ENCODE data around the gene IZUMO4.

IZUMO4 gene

GRCh38 chr19:2118438-2118837 is 21.7 kb downstream of the IZUMO4 start:
- Histone ChIP-seq H3K36me3 (ENCODE audit: control insufficient read depth, insufficient read depth, low read length) (peaks cover 74% of the 10 kb centered on the region), H3K27ac (ENCODE audit: insufficient read depth, low read depth, low read length, poor library complexity, severe bottlenecking) (no peak overlapping the region), H3K4me3 (ENCODE audit: insufficient read depth, low read depth, low read length) (no peak overlapping the region), H3K4me1 (ENCODE audit: control insufficient read depth, insufficient read depth, low read length) (no peaks in the 10 kb centered on the region), H3K27me3 (ENCODE audit: control insufficient read depth, insufficient read depth, low read length, poor library complexity, severe bottlenecking) (no peaks in the 10 kb centered on the region), H3K9me3 (ENCODE audit: control insufficient read depth, low read length) (no peaks in the 10 kb centered on the region)
- 96% methylated on average over 18 of the region's 18 CpGs for WGBS, 2 experiments

- Histone ChIP-seq H3K4me1 (ENCODE audit: control insufficient read depth, insufficient read depth, low read length) (no peaks in the 10 kb centered on the region), H3K9me3 (ENCODE audit: control insufficient read depth, low read length) (no peaks in the 10 kb centered on the region), H3K27me3 (ENCODE audit: control insufficient read depth, insufficient read depth, low read length, poor library complexity, severe bottlenecking) (no peaks in the 10 kb centered on the region), H3K4me3 (ENCODE audit: insufficient read depth, low read depth, low read length) (no peak overlapping the region), H3K36me3 (ENCODE audit: control insufficient read depth, insufficient read depth, low read length) (peaks cover 68% of the 10 kb centered on the region), H3K27ac (ENCODE audit: insufficient read depth, low read depth, low read length, poor library complexity, severe bottlenecking) (no peak overlapping the region)
- WGBS, 2 experiments: 96 to 97% methylated on average over 31 of the region's 31 CpGs
Measured at GRCh38 chr19:2119921-2120785, 23.4 kb downstream of the IZUMO4 start.

- 97 to 98% methylated on average over 26 of the region's 26 CpGs for WGBS, 2 experiments
- H3K36me3 ChIP-seq (ENCODE audit: control insufficient read depth, insufficient read depth, low read length): peaks cover 61% of the 10 kb centered on the region
Measured at GRCh38 chr19:2120821-2121220, 24.1 kb downstream of the IZUMO4 start.

GRCh38 chr19:2121416-2122051 is 24.8 kb downstream of the IZUMO4 start:
- Histone ChIP-seq H3K27me3 (ENCODE audit: control insufficient read depth, insufficient read depth, low read length, poor library complexity, severe bottlenecking) (no peaks in the 10 kb centered on the region), H3K36me3 (ENCODE audit: control insufficient read depth, insufficient read depth, low read length) (peaks cover 58% of the 10 kb centered on the region), H3K27ac (ENCODE audit: insufficient read depth, low read depth, low read length, poor library complexity, severe bottlenecking) (no peak overlapping the region), H3K4me1 (ENCODE audit: control insufficient read depth, insufficient read depth, low read length) (no peaks in the 10 kb centered on the region), H3K4me3 (ENCODE audit: insufficient read depth, low read depth, low read length) (no peak overlapping the region), H3K9me3 (ENCODE audit: control insufficient read depth, low read length) (no peaks in the 10 kb centered on the region)
- WGBS, 2 experiments: 95 to 96% methylated on average over 27 of the region's 27 CpGs

More at GRCh38 chr19:2120821-2121220, 24.1 kb downstream of the IZUMO4 start:
- Histone ChIP-seq H3K9me3 (ENCODE audit: control insufficient read depth, low read length) (no peaks in the 10 kb centered on the region), H3K27me3 (ENCODE audit: control insufficient read depth, insufficient read depth, low read length, poor library complexity, severe bottlenecking) (no peaks in the 10 kb centered on the region), H3K4me3 (ENCODE audit: insufficient read depth, low read depth, low read length) (no peak overlapping the region), H3K4me1 (ENCODE audit: control insufficient read depth, insufficient read depth, low read length) (no peaks in the 10 kb centered on the region), H3K27ac (ENCODE audit: insufficient read depth, low read depth, low read length, poor library complexity, severe bottlenecking) (no peak overlapping the region)

- H3K36me3 ChIP-seq (ENCODE audit: control insufficient read depth, insufficient read depth, low read length): peaks cover 51% of the 10 kb centered on the region
- no peaks in the 10 kb centered on the region for H3K9me3 ChIP-seq (ENCODE audit: control insufficient read depth, low read length)
- H3K27ac ChIP-seq (ENCODE audit: insufficient read depth, low read depth, low read length, poor library complexity, severe bottlenecking): no peak overlapping the region
- no peak overlapping the region for H3K4me3 ChIP-seq (ENCODE audit: insufficient read depth, low read depth, low read length)
- WGBS, 2 experiments: 94 to 95% methylated on average over 15 of the region's 15 CpGs
- H3K4me1 ChIP-seq (ENCODE audit: control insufficient read depth, insufficient read depth, low read length): no peaks in the 10 kb centered on the region
- no peaks in the 10 kb centered on the region for H3K27me3 ChIP-seq (ENCODE audit: control insufficient read depth, insufficient read depth, low read length, poor library complexity, severe bottlenecking)
Measured at GRCh38 chr19:2122251-2122650, 25.5 kb downstream of the IZUMO4 start.

GRCh38 chr19:2122982-2123381 is 26.3 kb downstream of the IZUMO4 start:
- peaks cover 44% of the 10 kb centered on the region for H3K36me3 ChIP-seq (ENCODE audit: control insufficient read depth, insufficient read depth, low read length)
- WGBS, 2 experiments: 95% methylated on average over 10 of the region's 10 CpGs

GRCh38 chr19:2123682-2124387 is 27.1 kb downstream of the IZUMO4 start:
- H3K27me3 ChIP-seq (ENCODE audit: control insufficient read depth, insufficient read depth, low read length, poor library complexity, severe bottlenecking): no peaks in the 10 kb centered on the region
- H3K27ac ChIP-seq (ENCODE audit: insufficient read depth, low read depth, low read length, poor library complexity, severe bottlenecking): no peak overlapping the region
- H3K36me3 ChIP-seq (ENCODE audit: control insufficient read depth, insufficient read depth, low read length): peaks cover 35% of the 10 kb centered on the region
- 92% methylated on average over 25 of the region's 25 CpGs for WGBS, 2 experiments
- H3K4me3 ChIP-seq (ENCODE audit: insufficient read depth, low read depth, low read length): no peak overlapping the region
- H3K4me1 ChIP-seq (ENCODE audit: control insufficient read depth, insufficient read depth, low read length): no peaks in the 10 kb centered on the region
- no peaks in the 10 kb centered on the region for H3K9me3 ChIP-seq (ENCODE audit: control insufficient read depth, low read length)

More at GRCh38 chr19:2122982-2123381, 26.3 kb downstream of the IZUMO4 start:
- H3K4me1 ChIP-seq (ENCODE audit: control insufficient read depth, insufficient read depth, low read length): no peaks in the 10 kb centered on the region
- H3K9me3 ChIP-seq (ENCODE audit: control insufficient read depth, low read length): no peaks in the 10 kb centered on the region
- H3K4me3 ChIP-seq (ENCODE audit: insufficient read depth, low read depth, low read length): no peak overlapping the region
- no peaks in the 10 kb centered on the region for H3K27me3 ChIP-seq (ENCODE audit: control insufficient read depth, insufficient read depth, low read length, poor library complexity, severe bottlenecking)
- no peak overlapping the region for H3K27ac ChIP-seq (ENCODE audit: insufficient read depth, low read depth, low read length, poor library complexity, severe bottlenecking)

GRCh38 chr19:2126879-2127518 is 30.3 kb downstream of the IZUMO4 start:
- Histone ChIP-seq H3K4me1 (ENCODE audit: control insufficient read depth, insufficient read depth, low read length) (no peaks in the 10 kb centered on the region), H3K9me3 (ENCODE audit: control insufficient read depth, low read length) (no peaks in the 10 kb centered on the region), H3K27me3 (ENCODE audit: control insufficient read depth, insufficient read depth, low read length, poor library complexity, severe bottlenecking) (no peaks in the 10 kb centered on the region), H3K27ac (ENCODE audit: insufficient read depth, low read depth, low read length, poor library complexity, severe bottlenecking) (no peak overlapping the region), H3K4me3 (ENCODE audit: insufficient read depth, low read depth, low read length) (no peak overlapping the region), H3K36me3 (ENCODE audit: control insufficient read depth, insufficient read depth, low read length) (peaks cover 28% of the 10 kb centered on the region)
- 96 to 97% methylated on average over 24 of the region's 24 CpGs for WGBS, 2 experiments

- Histone ChIP-seq H3K4me3 (ENCODE audit: insufficient read depth, low read depth, low read length) (no peak overlapping the region), H3K36me3 (ENCODE audit: control insufficient read depth, insufficient read depth, low read length) (peaks cover 26% of the 10 kb centered on the region), H3K4me1 (ENCODE audit: control insufficient read depth, insufficient read depth, low read length) (no peaks in the 10 kb centered on the region), H3K27ac (ENCODE audit: insufficient read depth, low read depth, low read length, poor library complexity, severe bottlenecking) (no peak overlapping the region), H3K9me3 (ENCODE audit: control insufficient read depth, low read length) (no peaks in the 10 kb centered on the region), H3K27me3 (ENCODE audit: control insufficient read depth, insufficient read depth, low read length, poor library complexity, severe bottlenecking) (no peaks in the 10 kb centered on the region)
- WGBS, 2 experiments: 86% methylated on average over 19 of the region's 19 CpGs
Measured at GRCh38 chr19:2127758-2128157, 31.0 kb downstream of the IZUMO4 start.

All from ectodermal cell (in vitro differentiated cells).